GM12878 (cell line): ENCODE data around the gene MXD1. TPM values are rescaled to one million over a fixed set of nuclear protein-coding genes. Genes with fewer than 3 reads are reported as not detected.

ENCODE experiments used
- ATAC-seq: fragments of 200-7000 bp; cut with Tn5 transposase; 3 replicates; pipeline ENCODE4 v1.9.1; 2020; ENCODE audit warnings: mild to moderate bottlenecking, moderate library complexity
- BruUV-seq: library from RNA; stranded (reverse); fragments of 400-500 nt; replicated peaks from 2 replicates; lab custom pipeline; 2021; lab: Mats Ljungman, UMichigan
- CTCF ChIA-PET: fragments of 300-600 bp; sonication (Branson Sonifier 250); formaldehyde crosslinking; extraction: SDS; loops from one replicate; lab custom pipeline; 2021; ENCODE audit warnings: inconsistent platforms; lab: Yijun Ruan, JAX
- POLR2A ChIA-PET: fragments of 350-600 bp; formaldehyde crosslinking; extraction: SDS; loops from one replicate; lab custom pipeline; 2021; ENCODE audit warnings: inconsistent platforms; lab: Charles Lee
- RAD21 ChIA-PET: fragments of 300-600 bp; sonication (Branson Sonifier 250); formaldehyde crosslinking; loops from one replicate; lab custom pipeline; 2023; ENCODE audit warnings: antibody characterized with exemption; ENCODE audit not compliant: unreplicated experiment; lab: Charles Lee
- SMC1A ChIA-PET: fragments of 300-600 bp; sonication (Branson Sonifier 250); formaldehyde crosslinking; loops from one replicate; lab custom pipeline; 2023; ENCODE audit not compliant: unreplicated experiment, uncharacterized antibody; lab: Charles Lee
- DNase-seq: peaks from one replicate; pipeline ENCODE4 v3.0.0-alpha.2; 2011; ENCODE audit warnings: low read depth, low spot score
- FAIRE-seq: peaks from 3 replicates; lab custom pipeline; 2011; peaks lifted over from hg19 to GRCh38; lab: Jason Lieb, UNC
- H2AFZ ChIP-seq: 2 replicates; pipeline ENCODE4 v1.6.0; 2011; ENCODE audit warnings: low read depth, low read length, control low read depth; ENCODE audit not compliant: control insufficient read depth
- H3K27ac ChIP-seq: 2 replicates; pipeline ENCODE4 v1.5.1; 2011; ENCODE audit warnings: control low read depth; ENCODE audit not compliant: control insufficient read depth, insufficient read depth
- H3K27me3 ChIP-seq, 2 experiments: replicated peaks in 1 of 2; 2 replicates each; pipeline versions ENCODE4 v1.6.0 to v1.6.1; 2011; ENCODE audit warnings: low read length in 1 of 2; ENCODE audit not compliant: control insufficient read depth in 2 of 2, insufficient read depth in 2 of 2
- H3K36me3 ChIP-seq, 2 experiments: 2 replicates each; pipeline ENCODE4 v1.5.1; 2011; ENCODE audit warnings: low read length in 1 of 2; ENCODE audit not compliant: control insufficient read depth in 2 of 2, insufficient read depth in 2 of 2
- H3K4me1 ChIP-seq: 2 replicates; pipeline ENCODE4 v1.6.1; 2011; ENCODE audit warnings: mild to moderate bottlenecking, low read length, moderate library complexity, mixed read lengths; ENCODE audit not compliant: control insufficient read depth, insufficient read depth
- H3K4me2 ChIP-seq: 2 replicates; pipeline ENCODE4 v1.6.0; 2011; ENCODE audit warnings: control low read depth; ENCODE audit not compliant: control insufficient read depth, insufficient read depth
- H3K4me3 ChIP-seq: fragments of 200-600 bp; sonication (generic); 2 replicates; pipeline ENCODE4 v1.5.1; 2016
- H3K79me2 ChIP-seq: 2 replicates; pipeline ENCODE4 v1.6.0; 2011; ENCODE audit warnings: low read length; ENCODE audit not compliant: control insufficient read depth, insufficient read depth
- H3K9ac ChIP-seq: 2 replicates; pipeline ENCODE4 v1.8.0; 2011; ENCODE audit warnings: low read length, control low read depth, mixed read lengths; ENCODE audit not compliant: control insufficient read depth, insufficient read depth
- H3K9me3 ChIP-seq: replicated peaks from 3 replicates; pipeline ENCODE4 v1.5.1; 2011; ENCODE audit warnings: mild to moderate bottlenecking, low read length; ENCODE audit not compliant: control insufficient read depth, insufficient read depth
- H4K20me1 ChIP-seq: 2 replicates; pipeline ENCODE4 v1.6.0; 2011; ENCODE audit not compliant: control insufficient read depth, insufficient read depth
- CREB1 ChIP-seq: IDR thresholded peaks from 2 replicates; pipeline ENCODE4 v1.6.1; 2012; ENCODE audit warnings: low read depth, mild to moderate bottlenecking, inconsistent platforms
- HDAC2 ChIP-seq: fragments of 200-600 bp; sonication (generic); IDR thresholded peaks from 2 replicates; pipeline ENCODE4 v1.6.1; 2017
- IKZF1 ChIP-seq: fragments of 450-650 bp; conservative IDR thresholded peaks from 2 replicates; pipeline ENCODE4 v1.6.1; 2017; ENCODE audit warnings: antibody characterized with exemption, mild to moderate bottlenecking
- JUND ChIP-seq: IDR thresholded peaks from 2 replicates; pipeline ENCODE4 v1.6.1; 2012; ENCODE audit warnings: low read depth, mild to moderate bottlenecking, low read length, improper control_type of control experiment, moderate library complexity
- NFIC ChIP-seq: IDR thresholded peaks from 2 replicates; pipeline ENCODE4 v1.6.1; 2012; ENCODE audit warnings: low read depth, mild to moderate bottlenecking, inconsistent platforms, low read length, moderate library complexity
- NR2C2 ChIP-seq: IDR thresholded peaks from 2 replicates; pipeline ENCODE4 v1.6.1; 2011; ENCODE audit warnings: borderline replicate concordance, low read depth; ENCODE audit not compliant: control insufficient read depth, insufficient read length
- PAX8 ChIP-seq: fragments of 450-650 bp; IDR thresholded peaks from 2 replicates; pipeline ENCODE4 v1.6.1; 2017; ENCODE audit warnings: mild to moderate bottlenecking, moderate library complexity
- RAD21 ChIP-seq: IDR thresholded peaks from 2 replicates; pipeline ENCODE4 v1.6.1; 2011; ENCODE audit warnings: mild to moderate bottlenecking, low read depth, low read length, moderate library complexity; ENCODE audit not compliant: insufficient read depth
- SIN3A ChIP-seq: IDR thresholded peaks from 2 replicates; pipeline ENCODE4 v1.6.1; 2012; ENCODE audit warnings: low read depth, low read length, improper control_type of control experiment
- TCF12 ChIP-seq: IDR thresholded peaks from 2 replicates; pipeline ENCODE4 v1.6.1; 2011; ENCODE audit warnings: low read depth, mild to moderate bottlenecking, low read length
- TCF7 ChIP-seq: IDR thresholded peaks from 2 replicates; pipeline ENCODE4 v1.6.1; 2014; ENCODE audit warnings: antibody characterized with exemption, borderline replicate concordance
- ZNF24 ChIP-seq: fragments of 450-650 bp; IDR thresholded peaks from 2 replicates; pipeline ENCODE4 v1.6.1; 2017; ENCODE audit warnings: antibody characterized with exemption, mild to moderate bottlenecking
- ZNF384 ChIP-seq: IDR thresholded peaks from 2 replicates; pipeline ENCODE4 v1.6.1; 2012; ENCODE audit warnings: low read depth, mild to moderate bottlenecking, low read length, improper control_type of control experiment, borderline replicate concordance
- WGBS: methylation state at CpG from one replicate; pipeline ENCODE4 v1.1.6; 2016; ENCODE audit warnings: low lambda C conversion rate; ENCODE audit not compliant: insufficient replicate concordance, insufficient coverage; ENCODE audit errors: missing lambda C conversion rate; 5-methylcytosine and 5-hydroxymethylcytosine counted together
- in situ Hi-C: fragments of 300-500 bp; cut with MboI; formaldehyde crosslinking; loops from 9 replicates; pipeline ENCODE4 v1.14.3; 2018; ENCODE audit warnings: mixed read lengths
- intact Hi-C: fragments of 100-400 bp; cut with micrococcal nuclease; formaldehyde crosslinking; loops from one replicate; pipeline ENCODE4 v1.14.2; 2022; ENCODE audit not compliant: unreplicated experiment
- polyA plus RNA-seq, 11 experiments: library from polyadenylated mRNA; depleted of rRNA in 4 of 11; unstranded in 6 of 11; stranded (reverse) in 5 of 11; fragments of >200 nt; fragmentation: Nextera tagmentation in 4 of 11; fragmentation: Illumina TruSeq in 1 of 11; extraction: Ambion mirVana in 4 of 11; extraction: Trizol in 1 of 11; gene quantifications; 1 replicate in 1 of 11; 2 replicates in 10 of 11; pipeline versions ENCODE4 v1.2.1 to v1.2.3, GENCODE V29; 2011 to 2016; ENCODE audit warnings: inconsistent platforms in 2 of 11, missing spikeins in 2 of 11, low read depth in 1 of 11
- total RNA-seq, 4 experiments: library from RNA; depleted of rRNA in 3 of 4; stranded (reverse); fragments of >200 nt in 3 of 4; fragmentation: Illumina TruSeq in 1 of 4; extraction: Trizol in 1 of 4; gene quantifications; 2 replicates each; pipeline versions ENCODE4 v1.2.1 to v1.2.3, GENCODE V29; 2013 to 2021
- TF ChIP-seq, protein P1 (sequence below): IDR thresholded peaks from 2 replicates; pipeline ENCODE4 v1.6.1; 2011; ENCODE audit warnings: borderline replicate concordance, low read depth, mild to moderate bottlenecking, moderate library complexity, mixed read lengths, low read length; ENCODE audit not compliant: insufficient read depth; ENCODE audit errors: extremely low read length
- TF ChIP-seq, protein P2 (sequence below): fragments of 450-650 bp; IDR thresholded peaks from 2 replicates; pipeline ENCODE4 v1.6.1; 2018; ENCODE audit warnings: mild to moderate bottlenecking, low read depth, moderate library complexity; ENCODE audit not compliant: partially characterized antibody

The MXD1 gene
- total and polyA plus RNA-seq, 10 of the 15 experiments (the other 5 are each of a cell fraction or from before 2014, with no cell fraction given), result 2.2 to 10.2 (median 3.3) TPM

- Histone ChIP-seq H3K79me2 (no peaks in the 10 kb centered on the region), H4K20me1 (no peaks in the 10 kb centered on the region), H3K27ac (no peak overlapping the region), H2AFZ (no peak overlapping the region), H3K4me3 (no peak overlapping the region), H3K4me1 (peaks cover 13% of the 10 kb centered on the region), H3K4me2 (no peak overlapping the region), H3K9me3 (no peaks in the 10 kb centered on the region), H3K36me3 (no peaks in the 10 kb centered on the region), H3K9ac (no peak overlapping the region), H3K27me3 (no peaks in the 10 kb centered on the region)
- SMC1A ChIA-PET, result no interaction called here
- no peak for FAIRE-seq
- ATAC-seq, result no peak
- in situ Hi-C loops, result no loop called here
- no peak for DNase-seq
- 76% methylated on average over 21 of the region's 21 CpGs for WGBS
- POLR2A ChIA-PET, result no interaction called here
- CTCF ChIA-PET, result no interaction called here
- intact Hi-C loops, result no loop called here
- BruUV-seq, result no TSS peak
- RAD21 ChIA-PET, result no interaction called here
- no peak for TF ChIP-seq NR2C2
- no peak for TF ChIP-seq IKZF1
- no peak for TF ChIP-seq JUND
- peak; percentile 83 for TF ChIP-seq ZNF24
- TF ChIP-seq, all 136 proteins: peak for 1
Observed at GRCh38 chr2:69948963-69949645, 34.2 kb downstream of the MXD1 start.

- ATAC-seq, result no peak
- no peak for FAIRE-seq
- POLR2A ChIA-PET, result no interaction called here
- H3K9ac ChIP-seq, result no peak overlapping the region
- peaks cover 13% of the 10 kb centered on the region for H3K4me1 ChIP-seq
- BruUV-seq, result no TSS peak
- no peak overlapping the region for H3K27ac ChIP-seq
- no peak for DNase-seq
- 60% methylated on average over 5 of the region's 5 CpGs for WGBS
- no peak overlapping the region for H3K4me2 ChIP-seq
- no peaks in the 10 kb centered on the region for H3K79me2 ChIP-seq
- SMC1A ChIA-PET, result no interaction called here
- H3K9me3 ChIP-seq, result no peaks in the 10 kb centered on the region
- H2AFZ ChIP-seq, result no peak overlapping the region
- RAD21 ChIA-PET, result no interaction called here
- H3K36me3 ChIP-seq, result no peaks in the 10 kb centered on the region
- no peak overlapping the region for H3K4me3 ChIP-seq
- in situ Hi-C loops (no loop called here), intact Hi-C loops (no loop called here)
- CTCF ChIA-PET, result no interaction called here
- no peaks in the 10 kb centered on the region for H3K27me3 ChIP-seq
- H4K20me1 ChIP-seq, result no peaks in the 10 kb centered on the region
- no peak for TF ChIP-seq CREB1
- no peak for TF ChIP-seq NFIC
- TF ChIP-seq NR2C2, result no peak
- TF ChIP-seq TCF12, result no peak
- TF ChIP-seq RAD21, result no peak
- TF ChIP-seq, protein P1, sequence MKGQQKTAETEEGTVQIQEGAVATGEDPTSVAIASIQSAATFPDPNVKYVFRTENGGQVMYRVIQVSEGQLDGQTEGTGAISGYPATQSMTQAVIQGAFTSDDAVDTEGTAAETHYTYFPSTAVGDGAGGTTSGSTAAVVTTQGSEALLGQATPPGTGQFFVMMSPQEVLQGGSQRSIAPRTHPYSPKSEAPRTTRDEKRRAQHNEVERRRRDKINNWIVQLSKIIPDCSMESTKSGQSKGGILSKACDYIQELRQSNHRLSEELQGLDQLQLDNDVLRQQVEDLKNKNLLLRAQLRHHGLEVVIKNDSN, result no peak
- no peak for TF ChIP-seq SIN3A
- no peak for TF ChIP-seq HDAC2
- no peak for TF ChIP-seq PAX8
- TF ChIP-seq, protein P2, sequence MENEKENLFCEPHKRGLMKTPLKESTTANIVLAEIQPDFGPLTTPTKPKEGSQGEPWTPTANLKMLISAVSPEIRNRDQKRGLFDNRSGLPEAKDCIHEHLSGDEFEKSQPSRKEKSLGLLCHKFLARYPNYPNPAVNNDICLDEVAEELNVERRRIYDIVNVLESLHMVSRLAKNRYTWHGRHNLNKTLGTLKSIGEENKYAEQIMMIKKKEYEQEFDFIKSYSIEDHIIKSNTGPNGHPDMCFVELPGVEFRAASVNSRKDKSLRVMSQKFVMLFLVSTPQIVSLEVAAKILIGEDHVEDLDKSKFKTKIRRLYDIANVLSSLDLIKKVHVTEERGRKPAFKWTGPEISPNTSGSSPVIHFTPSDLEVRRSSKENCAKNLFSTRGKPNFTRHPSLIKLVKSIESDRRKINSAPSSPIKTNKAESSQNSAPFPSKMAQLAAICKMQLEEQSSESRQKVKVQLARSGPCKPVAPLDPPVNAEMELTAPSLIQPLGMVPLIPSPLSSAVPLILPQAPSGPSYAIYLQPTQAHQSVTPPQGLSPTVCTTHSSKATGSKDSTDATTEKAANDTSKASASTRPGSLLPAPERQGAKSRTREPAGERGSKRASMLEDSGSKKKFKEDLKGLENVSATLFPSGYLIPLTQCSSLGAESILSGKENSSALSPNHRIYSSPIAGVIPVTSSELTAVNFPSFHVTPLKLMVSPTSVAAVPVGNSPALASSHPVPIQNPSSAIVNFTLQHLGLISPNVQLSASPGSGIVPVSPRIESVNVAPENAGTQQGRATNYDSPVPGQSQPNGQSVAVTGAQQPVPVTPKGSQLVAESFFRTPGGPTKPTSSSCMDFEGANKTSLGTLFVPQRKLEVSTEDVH, result no peak
- TF ChIP-seq ZNF384, result no peak
- TF ChIP-seq TCF7, result no peak
Observed at GRCh38 chr2:69950241-69950640, 35.3 kb downstream of the MXD1 start.
